Ovary (tissue), 9 donors: ENCODE results near the gene RERE. TPM values are rescaled to one million over a fixed set of nuclear protein-coding genes. Genes with fewer than 3 reads are reported as not detected.
"Not testable (repeated sequence)": the region's sequence is repeated elsewhere in the genome, so short reads cannot be mapped to it uniquely, and the experiment has no call there.

ENCODE experiments used
- DNase-seq, 5 donors: peaks; one replicate each; pipeline ENCODE4 v3.0.0-alpha.2; 2019 to 2020
- H3K27ac ChIP-seq, 2 donors: fragments of 200-600 bp; one replicate each; pipeline versions ENCODE4 v1.5.1 to v1.8.0; 2019 to 2022
- H3K27me3 ChIP-seq: fragments of 200-600 bp; one replicate; pipeline ENCODE4 v1.8.0; 2022
- H3K36me3 ChIP-seq: fragments of 200-600 bp; sonication (generic); one replicate; pipeline ENCODE4 v1.5.1; 2019
- H3K4me1 ChIP-seq: one replicate; pipeline ENCODE4 v1.8.1; 2013; ENCODE audit warnings: mild to moderate bottlenecking, moderate library complexity; ENCODE audit not compliant: insufficient read depth
- H3K4me3 ChIP-seq: fragments of 200-600 bp; sonication (generic); one replicate; pipeline ENCODE4 v1.5.1; 2017
- H3K9me3 ChIP-seq, 2 donors: fragments of 200-600 bp in 1 of 2; sonication (generic) in 1 of 2; one replicate each; pipeline versions ENCODE4 v1.5.1 to v1.8.1; 2013 to 2019; ENCODE audit warnings: mild to moderate bottlenecking in 1 of 2, moderate library complexity in 1 of 2
- EP300 ChIP-seq: sonication (generic); formaldehyde crosslinking; IDR thresholded peaks from one replicate; pipeline ENCODE4 v1.6.1; 2017; ENCODE audit warnings: antibody characterized with exemption
- POLR2A ChIP-seq: fragments of 450-650 bp; IDR thresholded peaks from one replicate; pipeline ENCODE4 v1.6.1; 2017; ENCODE audit warnings: antibody characterized with exemption, mild to moderate bottlenecking, moderate library complexity
- WGBS, 3 donors: extraction: QIAGEN DNeasy Blood & Tissue Kit in 1 of 3; methylation state at CpG; one replicate each; pipeline versions ENCODE4 v1.1.5 to v1.1.7; 2013 to 2017; 5-methylcytosine and 5-hydroxymethylcytosine counted together
- intact Hi-C, 4 donors: fragments of 100-400 bp; cut with DNase I; formaldehyde crosslinking; loops; one replicate each; pipeline versions ENCODE4 v1.11.0 to v1.15.1; 2022 to 2023
- polyA plus RNA-seq, 2 donors: library from polyadenylated mRNA; stranded (reverse); fragments of 200-250 nt in 1 of 2; fragments of 350-450 nt in 1 of 2; fragmentation: Illumina TruSeq in 1 of 2; extraction: RNeasy Lipid Tissue Mini Kit (QIAGEN cat#74804) in 1 of 2; gene quantifications; one replicate each; pipeline ENCODE4 v1.2.3, GENCODE V29; 2013 to 2014
- total RNA-seq, 7 donors: library from RNA; depleted of rRNA in 2 of 7; stranded (reverse); fragments of >200 nt in 2 of 7; fragmentation: NEBNext Ultra II Directional in 3 of 7; extraction: Animal tissue kit (Norgen Biotek cat#: 25700) in 3 of 7; gene quantifications; one replicate each; pipeline versions ENCODE4 v1.1.0 to v1.2.4, GENCODE V29; 2016 to 2023
- TF ChIP-seq, protein P1 (sequence below), 3 donors: fragments of 450-650 bp in 2 of 3; fragments of 200-600 bp in 1 of 3; IDR thresholded peaks; one replicate each; pipeline versions ENCODE4 v1.5.1 to v1.8.0; 2016 to 2022; ENCODE audit warnings: antibody characterized with exemption in 3 of 3, mild to moderate bottlenecking in 1 of 3
- donor health status: DM: no; HTN: no; CAD: no; lungs with moderate emphysema.
- donor health status: DM: no; HTN: no; CAD: no.
- donor health status: Bipolar disorder and iron deficiency.
- donor health status: DM: yes; HTN: yes; CAD: no.
- donor health status: DM: no; HTN: no; CAD: no.
- donor health status: DM: yes; HTN: yes; CAD: no.

Gene RERE
- total and polyA plus RNA-seq, 9 donors: 36.7 to 119 (median 114) TPM

GRCh38 chr1:8789314-8790214, 27.9 kb downstream of the RERE start:
- Histone ChIP-seq H3K4me1 (no peaks in the 10 kb centered on the region), H3K9me3 (no peaks in the 10 kb centered on the region), H3K27me3 (no peaks in the 10 kb centered on the region), H3K36me3 (no peaks in the 10 kb centered on the region), H3K27ac (no peak overlapping the region), H3K4me3 (no peak overlapping the region)
- intact Hi-C loops: no loop called here
- no peak for TF ChIP-seq POLR2A
- TF ChIP-seq, protein P1, sequence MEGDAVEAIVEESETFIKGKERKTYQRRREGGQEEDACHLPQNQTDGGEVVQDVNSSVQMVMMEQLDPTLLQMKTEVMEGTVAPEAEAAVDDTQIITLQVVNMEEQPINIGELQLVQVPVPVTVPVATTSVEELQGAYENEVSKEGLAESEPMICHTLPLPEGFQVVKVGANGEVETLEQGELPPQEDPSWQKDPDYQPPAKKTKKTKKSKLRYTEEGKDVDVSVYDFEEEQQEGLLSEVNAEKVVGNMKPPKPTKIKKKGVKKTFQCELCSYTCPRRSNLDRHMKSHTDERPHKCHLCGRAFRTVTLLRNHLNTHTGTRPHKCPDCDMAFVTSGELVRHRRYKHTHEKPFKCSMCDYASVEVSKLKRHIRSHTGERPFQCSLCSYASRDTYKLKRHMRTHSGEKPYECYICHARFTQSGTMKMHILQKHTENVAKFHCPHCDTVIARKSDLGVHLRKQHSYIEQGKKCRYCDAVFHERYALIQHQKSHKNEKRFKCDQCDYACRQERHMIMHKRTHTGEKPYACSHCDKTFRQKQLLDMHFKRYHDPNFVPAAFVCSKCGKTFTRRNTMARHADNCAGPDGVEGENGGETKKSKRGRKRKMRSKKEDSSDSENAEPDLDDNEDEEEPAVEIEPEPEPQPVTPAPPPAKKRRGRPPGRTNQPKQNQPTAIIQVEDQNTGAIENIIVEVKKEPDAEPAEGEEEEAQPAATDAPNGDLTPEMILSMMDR (IDR thresholded peaks at IDR 0.05): no peak
- no peak for TF ChIP-seq EP300
- DNase-seq: no peak
- WGBS, 3 donors: 89 to 92% (median 89%) methylated on average over 11 of the region's 11 CpGs

GRCh38 chr1:8787218-8787617, 30.2 kb downstream of the RERE start:
- H3K4me3 ChIP-seq: no peak overlapping the region
- 98 to 99% (median 98%) methylated on average over 3 of the region's 3 CpGs for WGBS, 3 donors
- H3K36me3 ChIP-seq: no peaks in the 10 kb centered on the region
- H3K9me3 ChIP-seq: no peaks in the 10 kb centered on the region
- H3K27me3 ChIP-seq: no peaks in the 10 kb centered on the region
- no peak overlapping the region for H3K27ac ChIP-seq
- TF ChIP-seq, protein P1 (IDR thresholded peaks at IDR 0.05): no peak
- TF ChIP-seq EP300 (no peak), POLR2A (no peak)
- DNase-seq: no peak
- intact Hi-C loops: no loop called here
- H3K4me1 ChIP-seq: peaks cover 3% of the 10 kb centered on the region

DNA sequence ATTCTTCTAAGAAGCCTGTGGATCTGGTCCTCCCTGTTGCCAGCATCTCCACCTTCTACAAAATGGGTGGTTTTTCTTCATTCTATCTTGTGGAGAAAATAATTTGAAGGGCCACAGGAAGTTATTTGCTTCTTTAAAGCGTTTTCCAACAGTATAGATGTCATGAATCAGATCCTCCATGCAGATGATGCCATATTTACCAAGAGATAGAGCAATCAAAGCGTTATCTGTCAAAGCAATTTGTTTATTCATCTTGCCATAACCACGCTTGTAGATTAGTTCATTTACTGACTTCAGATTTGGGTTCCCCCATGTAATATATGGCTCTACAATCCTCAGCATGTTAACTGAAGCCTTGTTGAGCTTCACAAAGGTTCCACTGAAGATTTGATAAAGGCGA, 31.2 kb downstream of the RERE start:
- DNase-seq, H3K4me3 ChIP-seq, H3K4me1 ChIP-seq, H3K9me3 ChIP-seq, H3K36me3 ChIP-seq, H3K27me3 ChIP-seq, intact Hi-C loops, H3K27ac ChIP-seq: not testable (repeated sequence)
- WGBS, 3 donors: 95 to 97% (median 97%) methylated on average over 4 of the region's 4 CpGs

DNA sequence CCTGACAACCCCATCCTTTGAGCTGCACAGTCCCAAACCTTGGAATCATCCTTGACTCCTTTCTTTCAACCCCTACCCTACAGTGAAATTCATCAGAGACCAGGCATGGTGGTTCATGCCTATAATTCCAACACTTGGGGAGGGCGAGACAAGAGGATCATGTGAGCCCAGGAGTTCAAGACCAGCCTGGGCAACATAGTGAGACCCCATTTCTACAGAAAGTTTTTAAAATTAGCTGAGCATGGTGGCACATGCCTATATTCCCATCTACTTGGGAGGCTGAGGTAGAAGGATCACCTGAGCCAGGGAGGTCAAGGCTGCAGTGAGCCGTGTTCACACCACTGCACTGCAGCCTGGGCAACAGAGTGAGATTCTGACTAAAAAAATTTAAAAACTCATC, 34.5 kb downstream of the RERE start:
- H3K27me3 ChIP-seq: no peaks in the 10 kb centered on the region
- intact Hi-C loops: no loop called here
- TF ChIP-seq POLR2A (no peak), EP300 (no peak)
- TF ChIP-seq, protein P1 (IDR thresholded peaks at IDR 0.05): no peak
- no peaks in the 10 kb centered on the region for H3K36me3 ChIP-seq
- no peak overlapping the region for H3K4me3 ChIP-seq
- WGBS, 3 donors: 84 to 96% (median 89%) methylated on average over 2 of the region's 2 CpGs
- DNase-seq: no peak
- no peaks in the 10 kb centered on the region for H3K9me3 ChIP-seq
- peaks cover 3% of the 10 kb centered on the region for H3K4me1 ChIP-seq
- H3K27ac ChIP-seq: no peak overlapping the region

DNA sequence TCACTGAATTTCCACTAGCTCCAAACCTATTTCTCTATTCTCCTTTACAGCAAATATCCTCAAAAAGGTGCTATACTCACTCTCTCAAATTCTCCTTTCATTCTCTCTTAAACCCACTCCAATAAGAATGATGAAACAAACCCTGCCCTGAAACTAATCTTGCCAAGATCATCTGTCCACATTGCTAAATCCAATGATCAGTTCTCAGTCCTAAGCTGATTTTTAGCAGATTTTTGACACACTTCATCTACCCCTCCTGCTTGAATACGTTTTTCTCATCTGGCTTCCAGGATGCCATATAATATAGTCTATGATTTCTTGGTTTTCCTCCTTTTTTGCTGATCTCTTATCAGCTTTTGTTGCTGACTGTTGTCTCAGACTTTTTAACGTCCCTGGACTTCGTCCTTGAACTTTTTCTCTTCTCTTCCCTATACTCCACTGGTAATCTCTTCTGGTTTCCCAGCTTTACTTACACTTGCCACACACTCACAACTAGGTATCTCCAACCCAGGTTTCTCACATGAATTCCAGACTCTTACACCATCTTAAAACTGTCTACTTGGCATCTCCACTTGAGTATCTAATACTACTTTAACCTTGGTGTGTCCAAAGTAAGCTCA, 35.3 kb downstream of the RERE start:
- no peak overlapping the region for H3K4me3 ChIP-seq
- H3K27me3 ChIP-seq: no peaks in the 10 kb centered on the region
- H3K27ac ChIP-seq: no peak overlapping the region
- intact Hi-C loops: no loop called here
- DNase-seq: no peak
- TF ChIP-seq EP300 (no peak), POLR2A (no peak)
- TF ChIP-seq, protein P1 (IDR thresholded peaks at IDR 0.05): no peak
- no peaks in the 10 kb centered on the region for H3K36me3 ChIP-seq
- WGBS, 3 donors: 22 to 34% (median 30%) methylated on average over 3 of the region's 3 CpGs
- peaks cover 3% of the 10 kb centered on the region for H3K4me1 ChIP-seq
- no peaks in the 10 kb centered on the region for H3K9me3 ChIP-seq
